ENCODE data around the gene IMMT. TPM values are rescaled to one million over a fixed set of nuclear protein-coding genes. Genes with fewer than 3 reads are reported as not detected.
"Not testable (repeated sequence)": the region's sequence is repeated elsewhere in the genome, so short reads cannot be mapped to it uniquely, and the experiment has no call there.

Gene IMMT
- polyA plus RNA-seq (2012; ENCODE audit: insufficient read depth, insufficient read length, low read depth), result 48.0 TPM

DNA sequence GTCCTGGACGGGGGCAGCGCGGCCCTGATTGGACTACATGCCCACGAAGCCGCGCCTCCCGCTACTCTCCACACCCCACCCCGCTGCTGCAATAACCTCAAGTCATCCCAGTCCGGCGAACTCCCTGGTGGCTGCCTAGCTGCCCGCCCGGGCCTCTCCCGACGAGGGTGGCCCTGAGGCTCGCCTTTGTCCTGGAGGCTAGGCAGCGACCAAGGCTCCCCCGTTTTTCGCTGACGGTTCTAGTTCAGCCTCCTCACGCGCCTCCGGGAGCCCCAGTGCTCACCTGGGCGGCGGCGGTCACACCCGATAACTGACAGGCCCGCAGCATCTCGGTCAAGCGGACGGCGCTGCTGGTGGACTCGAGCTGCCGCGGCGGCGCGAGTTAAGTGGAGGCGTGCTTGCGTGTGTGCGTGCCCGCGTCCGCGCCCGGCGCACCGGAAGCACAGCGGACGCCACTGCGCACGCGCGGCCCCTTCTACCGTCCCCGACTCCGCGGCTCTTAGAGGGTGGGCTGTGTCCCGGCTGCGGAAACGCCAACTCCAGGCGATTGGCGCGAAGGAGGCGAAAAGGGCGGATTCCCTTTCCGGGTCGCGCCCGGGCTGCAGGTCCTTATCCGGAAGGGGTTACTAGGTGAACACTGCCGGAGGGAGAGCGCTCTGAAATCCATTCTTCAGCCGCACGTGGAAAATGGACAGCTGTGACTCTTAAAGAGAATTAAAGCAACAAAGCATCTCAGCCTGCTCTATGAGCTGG, at the start of gene IMMT:
Gene IMMT, minus strand, starts transcription at position 408 of the 753 bp plus-strand sequence. Its CDS starts 80 bp downstream, at position 328.
- Histone ChIP-seq H3K4me1 (no peaks in the 10 kb centered on the region), H3K36me3 (peaks cover 3% of the 10 kb centered on the region), H3K27me3 (no peaks in the 10 kb centered on the region), H3K4me3 (ENCODE audit: low read depth, low read length) (peak within 1 kb of the TSS; percentile 83), H3K9me3 (no peaks in the 10 kb centered on the region)
- TF ChIP-seq, protein P1, sequence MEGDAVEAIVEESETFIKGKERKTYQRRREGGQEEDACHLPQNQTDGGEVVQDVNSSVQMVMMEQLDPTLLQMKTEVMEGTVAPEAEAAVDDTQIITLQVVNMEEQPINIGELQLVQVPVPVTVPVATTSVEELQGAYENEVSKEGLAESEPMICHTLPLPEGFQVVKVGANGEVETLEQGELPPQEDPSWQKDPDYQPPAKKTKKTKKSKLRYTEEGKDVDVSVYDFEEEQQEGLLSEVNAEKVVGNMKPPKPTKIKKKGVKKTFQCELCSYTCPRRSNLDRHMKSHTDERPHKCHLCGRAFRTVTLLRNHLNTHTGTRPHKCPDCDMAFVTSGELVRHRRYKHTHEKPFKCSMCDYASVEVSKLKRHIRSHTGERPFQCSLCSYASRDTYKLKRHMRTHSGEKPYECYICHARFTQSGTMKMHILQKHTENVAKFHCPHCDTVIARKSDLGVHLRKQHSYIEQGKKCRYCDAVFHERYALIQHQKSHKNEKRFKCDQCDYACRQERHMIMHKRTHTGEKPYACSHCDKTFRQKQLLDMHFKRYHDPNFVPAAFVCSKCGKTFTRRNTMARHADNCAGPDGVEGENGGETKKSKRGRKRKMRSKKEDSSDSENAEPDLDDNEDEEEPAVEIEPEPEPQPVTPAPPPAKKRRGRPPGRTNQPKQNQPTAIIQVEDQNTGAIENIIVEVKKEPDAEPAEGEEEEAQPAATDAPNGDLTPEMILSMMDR (IDR thresholded peaks at IDR 0.05; ENCODE audit: low read depth, low read length), result no peak
- DNase-seq, result peak; percentile 93

GRCh38 chr2:86244781-86245180, 49.5 kb upstream of the IMMT start:
- not testable (repeated sequence) for H3K4me3 ChIP-seq (ENCODE audit: low read depth, low read length); H3K36me3 ChIP-seq; H3K4me1 ChIP-seq; H3K27me3 ChIP-seq; DNase-seq; H3K9me3 ChIP-seq

GRCh38 chr2:86243950-86244733, 48.9 kb upstream of the IMMT start:
- Histone ChIP-seq H3K36me3 (no peaks in the 10 kb centered on the region), H3K9me3 (no peaks in the 10 kb centered on the region), H3K4me1 (no peaks in the 10 kb centered on the region), H3K4me3 (ENCODE audit: low read depth, low read length) (no peak overlapping the region), H3K27me3 (no peaks in the 10 kb centered on the region)
- DNase-seq, result no peak
- TF ChIP-seq, protein P1 (IDR thresholded peaks at IDR 0.05; ENCODE audit: low read depth, low read length), result no peak

DNA sequence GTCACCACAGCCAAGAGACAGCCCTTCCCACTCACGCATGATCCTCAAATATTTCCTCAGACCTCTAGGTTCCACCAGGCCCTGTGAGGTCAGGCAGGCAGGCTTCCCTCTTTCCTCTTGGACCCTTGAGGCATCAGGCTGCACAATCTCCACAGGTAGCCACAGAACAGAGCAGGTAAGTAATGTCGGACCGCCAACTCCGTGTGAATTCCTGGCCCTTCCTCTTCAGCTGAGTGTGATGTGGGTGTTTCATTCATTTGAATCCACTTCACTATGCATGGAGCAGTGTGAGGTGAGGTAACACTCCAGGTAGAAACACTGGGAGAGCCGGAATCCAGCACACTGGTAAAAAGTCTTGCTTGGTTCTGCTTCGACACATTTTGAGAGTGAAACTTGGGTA, 48.0 kb upstream of the IMMT start:
- Histone ChIP-seq H3K27me3 (no peaks in the 10 kb centered on the region), H3K4me3 (ENCODE audit: low read depth, low read length) (no peak overlapping the region), H3K36me3 (no peaks in the 10 kb centered on the region), H3K4me1 (no peaks in the 10 kb centered on the region), H3K9me3 (no peaks in the 10 kb centered on the region)
- DNase-seq, result no peak
- TF ChIP-seq, protein P1 (IDR thresholded peaks at IDR 0.05; ENCODE audit: low read depth, low read length), result no peak

- Histone ChIP-seq H3K4me3 (ENCODE audit: low read depth, low read length) (no peak overlapping the region), H3K9me3 (no peaks in the 10 kb centered on the region), H3K36me3 (no peaks in the 10 kb centered on the region), H3K4me1 (no peaks in the 10 kb centered on the region), H3K27me3 (no peaks in the 10 kb centered on the region)
- TF ChIP-seq, protein P1 (IDR thresholded peaks at IDR 0.05; ENCODE audit: low read depth, low read length), result no peak
- no peak for DNase-seq
Measured at GRCh38 chr2:86241611-86242010, 46.3 kb upstream of the IMMT start.

DNA sequence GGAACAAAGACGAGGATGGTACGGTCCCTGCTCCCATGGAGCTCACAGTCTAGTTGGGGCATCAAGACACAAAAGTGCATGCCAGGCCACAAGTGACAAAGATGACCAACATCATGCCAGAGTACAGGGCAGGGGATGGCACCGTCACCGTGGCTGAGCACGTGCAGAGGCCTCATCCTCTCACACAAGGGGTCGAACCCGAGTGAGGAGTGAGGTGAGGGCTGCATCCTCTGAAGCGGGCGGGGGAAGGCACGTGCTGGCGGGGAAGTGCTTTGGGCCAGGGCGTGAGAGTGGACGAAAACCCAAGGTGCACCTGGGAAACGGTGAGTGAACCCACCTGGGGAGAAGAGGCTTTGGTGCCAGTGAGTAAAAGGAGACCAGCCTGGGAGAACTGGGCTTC, 45.0 kb upstream of the IMMT start:
- no peaks in the 10 kb centered on the region for H3K4me1 ChIP-seq
- no peak overlapping the region for H3K4me3 ChIP-seq (ENCODE audit: low read depth, low read length)
- H3K36me3 ChIP-seq, result no peaks in the 10 kb centered on the region
- no peaks in the 10 kb centered on the region for H3K9me3 ChIP-seq
- DNase-seq, result no peak
- H3K27me3 ChIP-seq, result no peaks in the 10 kb centered on the region
- TF ChIP-seq, protein P1 (IDR thresholded peaks at IDR 0.05; ENCODE audit: low read depth, low read length), result no peak

All from BE2C (cell line).